Esophagus muscularis mucosa (tissue), 4 donors: ENCODE data around the gene GPR152.
A peak's percentile ranks its signal among the peaks of the same experiment; 100 is the strongest.

Experiments used
- EP300 ChIP-seq: sonication (generic); formaldehyde crosslinking; IDR thresholded peaks from one replicate; pipeline ENCODE4 v1.6.1; 2017; ENCODE audit warnings: antibody characterized with exemption
- POLR2A ChIP-seq: fragments of 450-650 bp; IDR thresholded peaks from one replicate; pipeline ENCODE4 v1.6.1; 2017; ENCODE audit warnings: antibody characterized with exemption, moderate library complexity, mild to moderate bottlenecking, low read depth
- TF ChIP-seq, protein P1 (sequence below), 3 experiments: fragments of 200-600 bp in 2 of 3; fragments of 450-650 bp in 1 of 3; sonication (generic) in 2 of 3; IDR thresholded peaks; one replicate each; pipeline ENCODE4 v1.5.1; 2017 to 2019; ENCODE audit warnings: antibody characterized with exemption in 3 of 3, mild to moderate bottlenecking in 2 of 3, moderate library complexity in 1 of 3

DNA sequence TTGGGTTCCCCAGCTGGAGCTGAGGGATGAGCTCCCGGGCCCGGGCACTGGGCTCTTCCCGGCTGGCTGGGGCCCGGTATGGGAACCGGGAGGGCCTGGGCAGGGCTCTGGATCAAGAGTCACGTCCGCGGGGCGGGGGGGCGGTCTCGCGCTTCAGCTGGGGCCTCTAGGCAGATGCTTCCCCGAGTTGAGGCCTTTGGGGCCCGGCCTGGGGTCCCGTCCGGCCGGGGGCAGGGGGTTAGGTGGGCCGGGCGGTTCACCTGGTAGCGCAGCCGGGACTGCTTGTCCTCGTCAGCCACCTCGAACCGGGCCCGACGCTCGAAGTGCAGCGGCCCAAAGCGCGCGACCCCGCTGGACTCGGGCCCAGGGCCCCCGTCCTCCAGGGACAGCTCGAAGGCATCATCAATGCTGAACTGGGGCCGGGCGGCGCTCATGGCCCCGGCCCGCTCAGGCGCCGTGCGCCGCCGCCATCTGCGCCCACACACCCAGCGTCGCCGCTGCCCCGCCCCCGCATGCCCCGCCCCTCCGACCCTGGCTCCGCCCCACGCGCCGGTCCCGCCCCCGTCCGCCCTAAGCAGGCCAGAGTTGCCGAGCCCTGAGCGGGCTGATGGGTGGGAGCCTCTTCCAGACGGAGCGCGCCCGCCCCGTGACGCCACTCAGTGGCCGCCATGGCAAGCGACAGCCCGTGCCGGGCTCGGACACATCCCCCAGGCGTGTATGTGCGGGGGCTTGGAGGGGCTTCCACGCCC lies 16.4 kb upstream of the GPR152 start, which contains the start of gene TMEM134:
- TF ChIP-seq, protein P1, sequence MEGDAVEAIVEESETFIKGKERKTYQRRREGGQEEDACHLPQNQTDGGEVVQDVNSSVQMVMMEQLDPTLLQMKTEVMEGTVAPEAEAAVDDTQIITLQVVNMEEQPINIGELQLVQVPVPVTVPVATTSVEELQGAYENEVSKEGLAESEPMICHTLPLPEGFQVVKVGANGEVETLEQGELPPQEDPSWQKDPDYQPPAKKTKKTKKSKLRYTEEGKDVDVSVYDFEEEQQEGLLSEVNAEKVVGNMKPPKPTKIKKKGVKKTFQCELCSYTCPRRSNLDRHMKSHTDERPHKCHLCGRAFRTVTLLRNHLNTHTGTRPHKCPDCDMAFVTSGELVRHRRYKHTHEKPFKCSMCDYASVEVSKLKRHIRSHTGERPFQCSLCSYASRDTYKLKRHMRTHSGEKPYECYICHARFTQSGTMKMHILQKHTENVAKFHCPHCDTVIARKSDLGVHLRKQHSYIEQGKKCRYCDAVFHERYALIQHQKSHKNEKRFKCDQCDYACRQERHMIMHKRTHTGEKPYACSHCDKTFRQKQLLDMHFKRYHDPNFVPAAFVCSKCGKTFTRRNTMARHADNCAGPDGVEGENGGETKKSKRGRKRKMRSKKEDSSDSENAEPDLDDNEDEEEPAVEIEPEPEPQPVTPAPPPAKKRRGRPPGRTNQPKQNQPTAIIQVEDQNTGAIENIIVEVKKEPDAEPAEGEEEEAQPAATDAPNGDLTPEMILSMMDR (IDR thresholded peaks at IDR 0.05) = peak; percentile 51 to 61 (median 55)
- TF ChIP-seq EP300 (no peak), POLR2A (no peak)
